ENCODE data around the gene PLA2G6. TPM values are rescaled to one million over a fixed set of nuclear protein-coding genes. Genes with fewer than 3 reads are reported as not detected.
A peak's percentile ranks its signal among the peaks of the same experiment; 100 is the strongest.

Gene PLA2G6
- total RNA-seq, 1 donor, result 10.8 TPM

DNA sequence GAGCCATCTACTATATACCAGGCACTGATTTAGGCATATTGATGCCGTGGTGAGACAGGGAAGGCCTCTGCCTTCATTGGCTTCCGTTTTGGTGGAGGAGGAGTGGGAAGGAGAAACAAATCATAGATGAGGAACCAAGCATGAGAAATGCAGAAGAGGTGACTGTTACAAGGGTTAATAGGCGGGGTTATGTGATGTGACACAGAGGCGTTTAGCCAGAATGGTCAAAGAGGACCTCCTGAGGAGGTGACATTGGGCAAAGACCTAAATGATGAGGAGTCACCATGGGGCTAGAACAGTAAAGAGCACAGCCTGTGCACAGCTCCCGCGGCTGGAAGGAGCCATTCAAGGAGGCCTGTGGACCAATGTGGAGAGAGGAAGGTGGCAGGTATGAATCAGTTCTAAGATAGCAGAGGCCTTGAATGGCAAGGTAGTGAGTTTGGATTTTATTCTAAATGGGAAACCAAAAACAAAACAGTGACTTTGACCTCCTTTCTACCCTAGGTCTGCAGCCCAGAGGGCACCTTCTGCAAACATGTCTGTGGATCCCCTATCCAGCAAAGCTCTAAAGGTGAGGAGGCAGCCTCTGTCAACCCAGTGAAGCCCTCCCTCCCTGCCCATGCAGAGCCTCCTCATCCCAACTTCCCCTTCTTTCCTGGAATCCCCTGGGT is 31.8 kb upstream of the PLA2G6 start:
- DNase-seq (ENCODE audit: low read depth), result no peak
- H3K4me3 ChIP-seq (ENCODE audit: low read depth, low read length), result no peak overlapping the region
- TF ChIP-seq, protein P1, sequence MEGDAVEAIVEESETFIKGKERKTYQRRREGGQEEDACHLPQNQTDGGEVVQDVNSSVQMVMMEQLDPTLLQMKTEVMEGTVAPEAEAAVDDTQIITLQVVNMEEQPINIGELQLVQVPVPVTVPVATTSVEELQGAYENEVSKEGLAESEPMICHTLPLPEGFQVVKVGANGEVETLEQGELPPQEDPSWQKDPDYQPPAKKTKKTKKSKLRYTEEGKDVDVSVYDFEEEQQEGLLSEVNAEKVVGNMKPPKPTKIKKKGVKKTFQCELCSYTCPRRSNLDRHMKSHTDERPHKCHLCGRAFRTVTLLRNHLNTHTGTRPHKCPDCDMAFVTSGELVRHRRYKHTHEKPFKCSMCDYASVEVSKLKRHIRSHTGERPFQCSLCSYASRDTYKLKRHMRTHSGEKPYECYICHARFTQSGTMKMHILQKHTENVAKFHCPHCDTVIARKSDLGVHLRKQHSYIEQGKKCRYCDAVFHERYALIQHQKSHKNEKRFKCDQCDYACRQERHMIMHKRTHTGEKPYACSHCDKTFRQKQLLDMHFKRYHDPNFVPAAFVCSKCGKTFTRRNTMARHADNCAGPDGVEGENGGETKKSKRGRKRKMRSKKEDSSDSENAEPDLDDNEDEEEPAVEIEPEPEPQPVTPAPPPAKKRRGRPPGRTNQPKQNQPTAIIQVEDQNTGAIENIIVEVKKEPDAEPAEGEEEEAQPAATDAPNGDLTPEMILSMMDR (IDR thresholded peaks at IDR 0.05; ENCODE audit: insufficient read depth, low read depth, low read length), result no peak

DNA sequence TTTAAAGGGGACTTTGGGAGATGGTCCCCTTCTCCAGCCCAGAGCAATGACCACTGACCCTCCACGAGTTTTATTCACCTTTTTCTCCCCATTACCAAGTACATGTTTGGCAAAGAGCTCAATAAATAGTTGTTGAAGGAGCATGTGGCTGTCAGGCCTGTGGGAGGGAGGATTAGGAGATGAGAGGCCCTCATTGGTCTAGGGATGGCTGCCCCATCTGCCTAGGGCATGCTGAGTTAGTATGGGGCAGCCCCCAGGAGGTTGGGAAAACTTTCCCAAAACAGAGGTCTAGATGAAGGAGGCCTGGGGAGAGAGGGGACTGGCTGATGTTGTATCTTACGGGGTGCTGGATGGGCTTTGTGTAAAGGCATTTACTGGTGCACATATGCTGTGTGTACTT is 30.8 kb upstream of the PLA2G6 start:
- no peak for DNase-seq (ENCODE audit: low read depth)
- H3K4me3 ChIP-seq (ENCODE audit: low read depth, low read length), result no peak overlapping the region
- TF ChIP-seq, protein P1 (IDR thresholded peaks at IDR 0.05; ENCODE audit: insufficient read depth, low read depth, low read length), result no peak

DNA sequence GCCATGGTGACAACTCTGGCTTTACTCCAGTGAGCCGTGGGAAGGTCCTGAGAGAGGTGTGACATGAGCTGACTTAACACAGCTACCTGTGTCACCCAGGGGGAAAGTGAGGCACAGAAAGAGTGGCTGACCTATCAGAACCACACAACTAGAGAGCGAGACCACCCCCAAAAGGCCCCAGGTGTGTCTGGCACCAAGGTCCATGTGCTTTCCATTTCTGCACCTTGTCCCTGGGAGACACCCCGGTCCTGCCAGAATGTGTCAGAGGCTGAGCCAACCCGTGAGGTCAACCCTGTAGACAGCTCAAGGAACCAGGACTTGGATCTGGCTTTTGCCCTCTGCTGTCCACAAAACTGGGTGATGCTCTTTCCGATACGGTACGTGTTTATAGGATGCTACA is 29.9 kb upstream of the PLA2G6 start:
- no peak for DNase-seq (ENCODE audit: low read depth)
- TF ChIP-seq, protein P1 (IDR thresholded peaks at IDR 0.05; ENCODE audit: insufficient read depth, low read depth, low read length), result no peak
- no peak overlapping the region for H3K4me3 ChIP-seq (ENCODE audit: low read depth, low read length)

DNA sequence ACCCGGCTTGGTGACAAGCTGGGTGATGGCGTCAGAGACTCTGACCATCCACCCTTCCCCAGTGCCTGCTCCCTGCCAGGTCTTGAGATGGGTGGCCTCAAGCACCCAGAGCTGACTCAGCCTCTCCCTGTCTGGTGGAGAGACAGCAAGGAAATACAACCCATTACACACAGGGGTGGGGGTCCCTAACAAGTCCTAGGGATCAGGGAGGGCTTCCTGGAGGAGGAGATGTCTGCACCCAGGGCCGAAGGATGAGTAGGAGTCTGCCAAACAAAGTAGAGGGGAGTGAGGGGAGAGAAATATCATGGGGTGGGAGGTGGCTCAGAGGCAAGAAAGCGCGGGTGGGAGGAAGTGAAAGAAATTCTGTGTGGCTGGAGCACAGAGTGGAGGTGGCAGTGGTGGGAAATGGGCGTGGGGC is 26.9 kb upstream of the PLA2G6 start:
- DNase-seq (ENCODE audit: low read depth), result no peak
- no peak overlapping the region for H3K4me3 ChIP-seq (ENCODE audit: low read depth, low read length)
- TF ChIP-seq, protein P1 (IDR thresholded peaks at IDR 0.05; ENCODE audit: insufficient read depth, low read depth, low read length), result no peak

GRCh38 chr22:38207898-38208432 is 26.3 kb upstream of the PLA2G6 start:
- TF ChIP-seq, protein P1 (IDR thresholded peaks at IDR 0.05; ENCODE audit: insufficient read depth, low read depth, low read length), result no peak
- no peak overlapping the region for H3K4me3 ChIP-seq (ENCODE audit: low read depth, low read length)
- no peak for DNase-seq (ENCODE audit: low read depth)

GRCh38 chr22:38205261-38206128 is 23.9 kb upstream of the PLA2G6 start:
- DNase-seq (ENCODE audit: low read depth), result peak; percentile 60
- TF ChIP-seq, protein P1 (IDR thresholded peaks at IDR 0.05; ENCODE audit: insufficient read depth, low read depth, low read length), result no peak
- H3K4me3 ChIP-seq (ENCODE audit: low read depth, low read length), result no peak overlapping the region

All from fibroblast of villous mesenchyme (primary cell).